Stimulated activated CD8-positive, alpha-beta memory T cell treated with anti-CD3 and anti-CD28 coated beads, Interleukin-7, amount 100 ng/mL, for 24 hours (primary cell): Measurements from ENCODE around the gene WBP1L.
"Not testable (repeated sequence)": the region's sequence is repeated elsewhere in the genome, so short reads cannot be mapped to it uniquely, and the experiment has no call there.

Source experiments
- DNase-seq: peaks from one replicate; pipeline ENCODE4 v3.0.0-alpha.2; 2020; ENCODE audit warnings: low read depth

WBP1L gene

DNA sequence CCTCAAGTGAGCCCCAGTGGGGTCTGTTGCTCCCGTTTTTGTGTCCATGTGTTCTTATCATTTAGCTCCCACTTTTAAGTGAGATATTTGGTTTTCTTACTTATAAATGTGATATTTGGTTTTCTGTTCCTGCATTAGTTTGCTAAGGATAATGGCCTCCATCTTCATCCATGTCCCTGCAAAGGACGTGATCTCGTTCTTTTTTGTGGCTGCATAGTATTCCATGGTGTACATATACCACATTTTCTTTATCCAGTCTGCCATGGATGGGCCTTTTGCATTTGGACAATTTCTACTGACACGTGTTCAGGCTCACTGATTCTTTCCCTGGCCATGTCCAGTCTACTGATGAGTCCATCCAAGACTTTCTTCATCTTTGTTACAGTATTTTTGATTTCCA lies 19.8 kb upstream of the WBP1L start:
- no peak for DNase-seq

DNA sequence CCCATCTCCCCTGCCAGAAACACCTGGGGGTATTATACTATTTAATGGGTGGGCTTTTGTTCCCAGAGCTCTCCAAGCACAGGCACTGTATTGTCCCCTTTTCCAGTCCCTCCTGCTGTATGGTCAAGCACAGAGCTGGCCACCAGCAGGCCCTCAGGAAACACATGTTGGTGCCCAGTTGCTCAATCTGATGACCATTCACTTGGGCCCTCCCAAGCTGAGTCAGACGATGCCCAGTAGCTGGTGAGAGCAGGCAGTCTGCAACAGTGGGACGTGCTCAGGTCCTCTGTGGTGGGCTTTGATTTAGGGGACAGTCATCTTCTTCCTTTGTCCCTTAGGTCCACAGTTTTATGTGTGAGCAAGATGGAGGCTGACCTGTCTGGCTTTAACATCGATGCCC lies 17.5 kb upstream of the WBP1L start:
- DNase-seq = no peak

DNA sequence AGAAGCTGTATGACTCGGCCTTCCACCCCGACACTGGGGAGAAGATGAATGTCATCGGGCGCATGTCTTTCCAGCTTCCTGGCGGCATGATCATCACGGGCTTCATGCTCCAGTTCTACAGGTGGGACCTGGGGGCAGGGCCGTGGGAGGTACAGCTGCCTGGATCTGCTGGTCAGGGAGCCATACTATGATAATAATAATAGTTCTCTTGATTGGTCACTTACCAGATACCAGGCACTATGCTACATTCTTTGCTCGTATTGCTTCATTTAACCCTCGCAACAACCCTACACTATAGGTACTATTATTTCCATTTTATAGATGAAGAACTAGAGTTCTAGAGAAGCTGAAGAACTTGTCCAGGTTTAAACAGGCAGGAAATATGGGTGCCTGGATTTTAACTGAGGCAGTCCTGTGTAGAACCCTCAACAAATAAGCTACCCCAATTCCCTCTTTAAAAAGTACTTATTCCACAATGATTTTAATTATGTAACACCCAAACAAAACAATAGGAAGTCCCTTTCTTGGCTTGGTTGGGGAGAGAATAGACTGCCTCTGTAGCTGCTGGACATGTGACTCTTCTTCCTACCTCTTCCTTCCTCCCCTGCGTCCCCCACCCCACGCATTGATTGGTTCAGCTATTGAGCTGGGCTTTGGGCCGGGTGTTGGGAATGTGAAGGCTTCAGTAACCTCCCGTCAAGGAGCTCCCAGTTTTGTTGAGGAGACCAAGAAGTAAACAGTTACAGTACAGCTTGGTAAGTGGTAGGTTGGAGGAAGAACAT lies 16.5 kb upstream of the WBP1L start:
- DNase-seq = no peak

DNA sequence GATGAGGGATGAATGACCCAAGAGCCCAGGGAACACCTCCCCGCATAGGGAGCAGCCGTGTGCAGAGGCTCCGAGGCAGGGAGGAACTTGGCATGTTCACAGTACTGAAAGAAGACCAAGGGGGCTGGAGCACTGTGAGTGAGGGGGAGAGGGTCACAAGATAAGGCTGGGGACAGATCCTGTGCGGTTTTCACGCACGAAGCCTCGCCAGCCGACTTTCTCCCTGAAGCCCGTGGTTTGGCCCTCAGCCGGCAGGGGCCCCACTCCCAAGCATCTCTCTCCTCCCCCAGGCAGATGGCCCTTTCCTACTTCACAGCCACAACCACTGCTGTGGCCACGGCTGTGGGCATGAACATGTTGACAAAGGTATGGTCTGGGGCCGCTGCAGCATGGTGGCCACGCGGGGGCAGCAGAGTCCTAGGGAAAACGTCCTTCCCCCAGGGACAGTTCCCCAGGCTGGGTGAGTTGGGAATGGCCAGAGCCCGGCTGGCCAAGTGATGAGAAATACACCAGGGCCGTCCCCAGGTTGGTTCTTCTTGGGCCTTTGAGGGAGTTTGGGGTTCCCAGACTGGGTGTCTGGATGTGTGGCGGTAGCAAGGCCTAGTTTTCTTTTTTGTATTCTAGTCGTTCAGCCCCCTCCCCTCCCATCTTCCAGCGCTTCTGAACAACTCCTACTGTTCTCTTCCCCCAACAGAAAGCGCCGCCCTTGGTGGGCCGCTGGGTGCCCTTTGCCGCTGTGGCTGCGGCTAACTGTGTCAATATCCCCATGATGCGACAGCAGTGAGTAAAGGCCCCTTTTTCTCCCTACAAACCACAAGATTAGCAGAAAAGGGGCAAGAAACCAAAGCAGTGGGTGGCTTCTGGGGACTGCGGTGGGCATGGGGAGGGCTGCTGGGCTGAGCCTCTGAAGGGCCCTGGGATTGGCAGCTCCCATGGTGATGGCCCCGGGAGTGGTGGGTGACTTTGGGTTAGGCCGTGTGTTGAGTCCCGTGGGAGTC lies 14.4 kb upstream of the WBP1L start:
- peak; percentile 38 for DNase-seq

DNA sequence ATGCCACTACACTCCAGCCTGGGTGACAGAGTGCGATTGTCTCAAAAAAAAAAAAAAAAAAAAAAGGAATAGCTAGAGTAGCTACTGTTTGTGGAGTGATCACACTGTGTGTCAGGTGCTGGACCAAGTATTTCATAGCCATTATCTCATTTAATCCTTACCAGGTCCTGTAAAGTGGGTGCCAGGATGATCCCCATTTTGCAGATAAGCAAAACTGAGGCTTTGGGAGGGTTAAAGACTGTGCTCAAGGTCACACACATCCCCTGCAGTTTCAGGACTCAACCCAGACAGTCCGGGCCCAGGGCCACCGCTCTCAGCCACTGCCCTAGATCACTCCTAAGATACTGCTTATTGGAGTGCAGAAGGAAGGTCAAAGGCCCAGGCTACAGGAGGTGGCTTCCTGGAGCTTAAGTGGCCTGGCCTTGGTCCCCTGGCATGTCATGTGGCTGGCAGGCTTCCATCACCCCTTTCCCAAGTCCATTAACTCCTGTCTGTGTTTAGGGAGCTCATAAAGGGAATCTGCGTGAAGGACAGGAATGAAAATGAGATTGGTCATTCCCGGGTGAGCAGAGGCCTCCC lies 12.4 kb upstream of the WBP1L start:
- no peak for DNase-seq

DNA sequence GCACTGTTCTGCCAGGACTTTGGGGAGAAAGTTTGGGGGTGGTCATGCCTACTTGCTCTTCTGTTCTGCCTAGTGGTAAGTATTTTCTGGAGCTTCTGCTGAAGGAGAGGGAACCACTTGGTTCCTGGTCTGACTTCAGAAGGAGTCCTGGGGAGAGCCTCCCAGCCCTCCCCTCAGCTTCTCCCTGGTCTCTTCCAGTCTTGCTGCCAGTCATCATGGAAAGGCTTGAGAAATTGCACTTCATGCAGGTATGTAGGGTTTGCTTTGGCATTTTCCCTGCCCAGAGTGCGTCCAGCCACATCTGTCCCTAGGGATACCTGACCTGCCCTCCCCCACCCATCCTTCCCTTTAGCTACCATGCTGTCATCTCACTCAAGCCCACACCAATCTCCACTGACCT lies 11.1 kb upstream of the WBP1L start:
- no peak for DNase-seq

DNA sequence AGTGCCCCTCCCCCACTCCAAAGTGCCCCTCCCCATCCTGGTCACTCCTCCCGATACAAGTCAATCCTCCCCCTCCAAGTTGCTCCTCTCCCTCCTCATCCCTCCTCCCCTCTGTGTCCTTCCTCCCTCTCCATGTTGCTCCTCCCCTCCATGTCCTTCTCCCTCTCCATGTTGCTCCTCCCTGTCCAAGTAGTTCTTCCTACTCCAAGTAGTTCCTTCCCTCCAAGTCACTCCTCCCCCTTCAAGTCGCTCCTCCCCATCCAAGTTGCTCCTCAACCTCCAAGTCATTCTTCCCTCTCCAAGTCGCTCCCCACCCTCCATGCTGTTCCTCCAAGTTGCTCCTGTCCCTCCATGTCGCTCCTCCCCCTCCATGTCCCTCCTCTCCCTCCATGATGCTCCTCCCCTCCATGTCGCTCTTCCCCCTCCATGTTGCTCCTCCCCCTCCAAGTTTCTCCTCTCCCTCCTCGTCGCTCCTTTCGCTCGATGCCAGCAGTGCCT lies 8.6 kb upstream of the WBP1L start:
- DNase-seq = no peak

DNA sequence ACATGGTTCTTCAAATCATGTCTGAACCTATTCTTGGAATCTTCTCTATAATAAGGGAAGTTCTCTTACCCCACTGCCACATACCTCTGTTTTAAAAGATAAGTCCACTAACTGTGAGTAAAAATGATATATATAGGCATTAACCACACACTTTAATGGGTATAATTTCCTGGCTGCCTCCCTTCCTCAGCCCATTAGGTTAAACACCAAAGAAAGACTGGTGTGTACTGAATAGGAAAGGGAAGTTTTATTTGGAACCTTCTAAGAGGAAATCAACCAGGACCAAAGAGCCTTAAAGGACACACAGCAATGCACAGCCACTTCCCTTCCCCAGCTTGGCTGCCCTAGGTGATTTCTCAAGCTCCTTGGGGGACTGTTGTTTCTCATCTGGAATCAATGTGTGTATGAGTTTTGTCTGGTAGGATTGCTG lies 5.0 kb upstream of the WBP1L start:
- DNase-seq = no peak

DNA sequence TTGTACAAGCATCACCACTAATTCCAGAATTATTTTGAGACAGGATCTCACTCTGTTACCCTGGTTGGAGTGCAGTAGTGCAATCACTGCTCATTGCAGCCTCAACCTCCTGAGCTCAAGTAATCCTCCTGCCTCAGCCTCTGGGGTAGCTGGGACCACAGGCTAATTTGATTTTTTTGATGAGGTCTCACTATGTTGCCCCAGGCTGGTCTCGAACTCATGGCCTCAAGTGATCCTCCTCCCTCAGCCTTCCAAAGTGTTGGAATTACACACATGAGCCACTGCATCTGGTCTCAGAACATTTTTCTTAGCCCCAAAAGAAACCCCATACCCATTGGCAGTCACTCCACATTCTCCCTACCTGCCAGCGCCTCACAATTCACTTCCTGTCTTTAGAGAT lies 3.5 kb upstream of the WBP1L start:
- DNase-seq = no peak

DNA sequence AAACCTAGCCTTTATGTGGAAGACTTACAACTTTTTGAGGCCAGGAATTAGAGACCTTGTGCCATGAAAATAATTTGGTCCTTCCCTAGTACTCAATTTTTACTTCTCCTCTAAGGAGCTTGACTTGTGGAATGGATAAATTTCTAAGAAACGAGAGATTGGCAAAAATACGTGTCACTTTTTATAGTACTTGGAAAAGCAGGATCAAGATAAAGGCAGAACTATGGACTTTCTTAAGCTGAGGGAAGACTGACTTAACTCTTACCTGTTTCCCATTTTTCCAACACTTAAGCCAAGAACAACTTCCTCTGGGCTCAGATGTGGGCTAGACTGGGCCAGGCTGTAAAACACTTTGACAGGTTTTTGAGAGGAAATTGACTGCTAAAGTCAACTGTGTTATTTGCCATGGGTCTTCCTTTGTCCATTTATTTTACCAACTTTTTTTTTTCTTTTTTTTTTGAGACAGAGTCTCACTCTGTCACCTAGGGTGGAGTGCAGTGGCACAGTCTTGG lies 2.0 kb upstream of the WBP1L start:
- no peak for DNase-seq

DNA sequence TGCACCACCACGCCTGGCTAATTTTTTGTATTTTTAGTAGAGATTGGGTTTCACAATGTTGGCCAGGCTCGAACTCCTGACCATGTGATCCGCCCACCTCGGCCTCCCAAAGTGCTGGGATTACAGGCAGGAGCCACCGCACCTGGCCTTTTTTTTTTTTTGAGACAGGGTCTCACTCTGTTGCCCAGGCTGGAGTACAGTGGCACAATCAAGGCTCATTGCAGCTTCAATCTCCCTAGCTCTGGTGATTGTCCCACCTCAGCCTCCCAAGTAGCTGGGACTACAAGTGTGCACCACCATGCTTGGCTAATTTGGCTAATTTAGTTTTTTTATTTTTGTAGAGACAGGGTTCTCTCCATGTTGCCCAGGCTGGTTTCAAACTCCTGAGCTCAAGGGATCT lies 1.4 kb upstream of the WBP1L start:
- DNase-seq = not testable (repeated sequence)

DNA sequence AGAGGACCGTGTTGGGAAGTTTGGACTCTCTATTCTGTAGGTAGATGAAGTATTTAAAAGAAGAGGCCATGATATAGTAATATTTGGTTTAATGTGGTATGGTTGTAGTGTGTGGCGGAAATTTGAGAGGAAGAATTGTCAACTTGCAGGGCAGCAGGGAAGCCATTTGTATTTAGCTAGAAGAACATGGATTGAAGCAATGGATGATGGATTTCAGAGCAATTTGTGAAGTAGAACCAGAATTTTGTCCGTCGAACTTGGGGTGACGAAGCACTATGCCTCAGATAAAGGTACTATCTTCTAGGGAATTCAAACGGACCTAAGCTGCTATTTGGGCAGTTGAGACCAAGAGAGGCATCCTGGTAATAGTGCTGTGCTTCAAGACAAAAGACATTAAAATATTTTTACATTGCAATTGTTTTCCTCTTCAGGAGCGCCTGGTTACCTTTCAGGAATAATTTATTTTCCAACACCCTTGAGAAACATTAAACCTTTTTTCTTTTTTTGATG lies 615 bp upstream of the WBP1L start:
- no peak for DNase-seq

DNA sequence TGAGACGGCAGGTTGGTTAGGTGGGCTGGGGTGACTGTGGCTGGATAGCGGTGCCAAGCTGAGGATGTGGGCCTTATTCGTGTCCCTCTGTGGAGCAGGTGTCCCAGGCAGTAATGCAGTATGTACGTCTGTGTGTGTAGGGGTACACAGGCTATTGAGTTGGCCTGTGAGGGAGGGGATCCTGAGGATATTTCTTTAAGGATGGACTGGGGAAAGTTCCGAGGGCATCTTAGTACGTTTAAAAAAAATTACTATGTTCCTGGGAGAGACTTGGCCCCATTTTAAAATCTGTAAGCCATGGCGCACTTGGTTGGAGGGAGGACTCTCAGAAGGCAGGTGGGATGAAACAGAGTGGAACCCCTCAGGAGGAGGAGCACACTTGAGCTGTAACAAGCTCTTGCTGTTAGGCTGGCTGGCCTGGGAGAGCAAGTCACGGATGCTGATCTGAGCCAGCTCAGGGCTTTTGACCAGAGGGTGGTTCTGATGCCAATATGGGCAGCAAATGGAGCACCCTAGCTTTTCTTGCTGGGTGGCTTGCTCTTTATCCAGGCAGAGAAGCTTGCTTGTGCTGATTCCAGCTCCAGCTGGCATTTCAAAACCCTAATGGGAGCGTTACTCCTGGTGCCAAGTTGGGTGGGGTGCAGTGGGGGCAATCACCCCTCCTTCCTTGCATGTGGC lies 765 bp downstream of the WBP1L start:
- no peak for DNase-seq

DNA sequence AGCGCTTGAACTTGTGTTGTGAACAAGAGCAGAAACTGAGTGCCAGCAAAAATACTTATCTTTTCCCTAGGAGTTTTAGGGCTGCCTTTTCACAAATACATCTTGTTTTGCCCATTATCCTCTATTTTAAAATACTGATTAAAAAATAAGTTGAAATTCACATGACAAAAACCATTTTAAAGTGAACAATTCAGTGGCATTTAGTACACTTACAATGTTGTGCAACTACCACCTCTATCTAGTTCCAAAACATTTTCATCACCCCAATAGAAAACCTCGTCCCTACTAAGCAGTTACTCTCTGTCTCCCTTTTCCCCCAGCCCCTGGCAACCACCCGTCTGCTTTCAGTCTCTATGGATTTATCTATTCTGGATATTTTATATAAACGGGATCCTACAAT lies 1.4 kb downstream of the WBP1L start:
- DNase-seq = no peak

DNA sequence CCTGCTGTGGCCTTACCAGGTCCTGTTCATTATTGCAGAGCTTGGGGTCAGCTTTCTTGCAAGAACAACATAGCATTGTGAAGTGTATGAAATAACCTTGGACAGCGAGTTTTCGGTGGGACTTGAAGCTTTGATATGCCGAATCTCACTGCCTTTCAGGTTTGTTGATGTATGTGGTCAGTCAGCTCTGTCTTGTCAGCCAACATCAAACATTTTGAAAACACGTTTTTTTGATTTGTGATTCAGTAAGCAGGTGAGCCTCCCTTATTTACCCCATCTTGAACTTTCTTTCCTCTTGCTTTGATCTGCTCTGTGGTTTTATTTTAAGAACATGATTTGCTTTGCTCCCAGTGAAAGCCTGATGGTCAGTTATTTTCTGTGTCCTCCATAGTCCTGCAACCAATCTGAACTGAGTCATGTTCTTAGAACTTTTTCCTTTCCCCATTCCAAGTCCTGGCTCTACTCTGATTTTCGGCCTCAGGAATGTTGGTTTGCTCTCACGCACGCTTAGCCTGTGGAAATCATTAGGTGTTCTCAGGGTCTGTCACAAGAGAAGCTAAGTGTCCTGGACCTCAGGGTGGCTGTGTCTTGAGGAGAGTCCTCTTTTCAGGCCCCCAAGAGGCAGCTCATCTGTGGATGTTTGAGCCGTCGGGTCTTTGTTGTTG lies 8.7 kb downstream of the WBP1L start:
- DNase-seq = no peak

DNA sequence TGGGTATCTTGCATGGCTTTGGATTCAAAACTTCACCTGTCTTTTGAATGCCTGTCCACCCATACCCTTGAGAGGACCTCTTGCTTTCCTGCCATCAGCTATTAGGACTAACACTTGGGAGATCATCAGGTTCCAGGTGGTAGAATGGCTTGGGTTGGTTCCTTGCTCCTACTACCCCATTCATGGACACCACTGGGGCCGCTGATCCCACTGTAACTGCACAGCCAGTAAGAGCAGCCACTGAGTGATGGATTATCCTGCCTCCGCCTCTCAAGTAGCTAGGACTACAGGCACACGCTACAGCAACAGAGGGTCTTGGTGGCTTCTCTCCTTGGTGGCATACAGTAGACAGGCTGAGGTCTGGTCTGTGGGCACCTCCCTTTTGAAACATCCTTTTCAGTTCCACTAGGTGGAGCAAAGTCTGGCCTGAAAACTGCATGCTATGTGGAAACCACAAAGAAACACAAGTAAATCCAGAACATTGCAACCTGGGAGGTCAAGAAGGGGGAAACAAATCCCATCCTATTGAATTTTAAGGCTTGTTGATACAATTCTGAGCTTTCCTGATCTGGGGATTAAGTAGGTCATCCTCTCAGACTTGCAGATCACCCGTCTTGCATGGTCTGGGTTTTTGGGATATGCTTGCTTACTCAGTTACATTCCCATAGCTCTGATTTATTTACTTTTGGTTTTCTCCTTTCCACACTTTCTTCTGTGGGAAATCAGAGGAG lies 9.4 kb downstream of the WBP1L start:
- no peak for DNase-seq

DNA sequence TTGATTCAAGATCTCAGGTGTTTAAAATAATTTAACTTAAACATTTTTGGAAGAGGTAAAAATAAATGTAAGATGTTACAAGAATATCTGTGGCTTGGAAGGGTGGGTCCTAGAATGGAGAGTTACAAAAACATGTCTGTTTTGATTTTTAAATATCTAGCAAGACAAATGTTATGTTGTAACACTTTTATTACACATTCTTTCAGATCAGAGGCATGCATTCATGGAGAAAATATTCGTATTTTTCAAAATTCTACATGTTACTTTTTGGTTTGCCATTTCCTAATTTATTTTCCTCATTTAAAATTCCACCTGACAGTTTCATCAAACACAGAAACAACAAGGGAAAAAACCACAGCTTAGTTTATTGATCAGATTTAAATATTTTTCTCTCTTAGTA lies 10.0 kb downstream of the WBP1L start:
- no peak for DNase-seq

DNA sequence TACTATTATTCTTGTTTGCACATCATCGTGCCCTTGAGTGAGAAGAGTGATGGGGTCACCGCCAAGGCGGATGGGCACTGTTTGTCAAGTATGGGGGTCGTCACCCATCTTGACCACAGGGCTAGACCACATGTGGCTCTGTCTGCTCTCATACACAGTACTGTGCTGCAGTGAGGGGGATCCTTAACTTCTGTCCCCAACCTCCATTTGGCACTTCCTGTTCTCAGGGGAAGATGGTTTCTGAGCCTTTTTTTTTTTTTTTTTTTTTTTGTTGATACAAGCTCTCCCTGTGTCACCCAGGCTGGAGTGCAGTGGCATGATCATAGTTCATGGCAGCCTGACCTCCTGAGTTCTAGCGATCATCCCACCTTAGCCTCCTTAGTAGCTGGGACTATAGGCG lies 13.6 kb downstream of the WBP1L start:
- DNase-seq = no peak

DNA sequence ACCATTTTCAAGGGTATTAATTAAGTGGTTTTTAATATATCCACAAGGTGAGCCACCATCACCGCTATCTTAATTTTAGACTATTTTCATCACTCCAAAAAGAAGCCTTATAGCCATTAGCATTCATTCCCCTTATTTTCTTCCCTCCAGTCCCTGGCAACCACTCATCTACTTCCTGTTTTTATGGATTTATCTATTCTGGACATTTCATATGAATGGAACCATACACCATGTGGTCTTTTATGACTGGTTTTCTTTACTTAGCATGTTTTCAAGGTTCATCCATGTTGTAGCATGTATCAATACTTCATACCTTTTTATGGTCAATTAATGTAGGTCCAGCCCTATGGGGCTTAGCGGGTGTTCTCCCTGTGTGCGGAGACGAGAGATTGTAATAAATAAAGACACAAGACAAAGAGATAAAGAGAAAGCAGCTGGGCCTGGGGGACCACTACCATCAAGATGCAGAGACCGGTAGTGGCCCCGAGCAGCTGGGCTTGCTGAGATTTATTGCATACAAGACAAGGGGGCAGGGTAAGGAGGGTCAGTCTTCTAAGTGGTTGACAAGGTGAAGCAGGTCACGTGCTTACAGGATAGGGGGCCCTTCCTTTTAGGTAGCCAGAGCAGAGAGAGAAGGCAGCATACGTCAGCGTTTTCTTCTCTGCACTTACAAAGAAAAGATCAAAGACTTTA lies 14.6 kb downstream of the WBP1L start:
- DNase-seq = no peak

DNA sequence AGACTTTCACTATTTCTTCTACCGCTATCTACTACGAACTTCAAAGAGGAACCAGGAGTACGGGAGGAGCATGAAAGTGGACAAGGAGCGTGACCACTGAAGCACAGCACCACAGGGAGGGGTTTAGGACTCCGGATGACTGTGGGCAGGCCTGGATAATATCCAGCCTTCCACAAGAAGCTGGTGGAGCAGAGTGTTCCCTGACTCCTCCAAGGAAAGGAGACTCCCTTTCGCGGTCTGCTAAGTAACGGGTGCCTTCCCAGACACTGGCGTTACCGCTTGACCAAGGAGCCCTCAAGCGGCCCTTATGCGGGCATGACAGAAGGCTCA lies 15.2 kb downstream of the WBP1L start:
- DNase-seq = not testable (repeated sequence)
